ENCODE measurements around the gene RCAN2.

RCAN2 gene

GRCh38 chr6:46491201-46491627 is at the start of gene RCAN2:
TSS of gene RCAN2 (minus strand) at chr6:46491449.
- DNase-seq (ENCODE audit: low read depth in 2 of 2): peak in 1 of 2 donors; percentile 2

GRCh38 chr6:46539866-46540265 is 48.6 kb upstream of the RCAN2 start:
- no peak for DNase-seq (ENCODE audit: low read depth in 2 of 2)

GRCh38 chr6:46538800-46539480 is 47.7 kb upstream of the RCAN2 start:
- no peak for DNase-seq (ENCODE audit: low read depth in 2 of 2)

- no peak for DNase-seq (ENCODE audit: low read depth in 2 of 2)
These were observed 39.6 kb upstream of the RCAN2 start for GRCh38 chr6:46530896-46531295.

GRCh38 chr6:46528961-46529750 is 37.9 kb upstream of the RCAN2 start:
- DNase-seq (ENCODE audit: low read depth in 2 of 2): no peak

- DNase-seq (ENCODE audit: low read depth in 2 of 2): no peak
These were observed 35.4 kb upstream of the RCAN2 start for GRCh38 chr6:46526607-46527006.

GRCh38 chr6:46525583-46525982 is 34.3 kb upstream of the RCAN2 start:
- no peak for DNase-seq (ENCODE audit: low read depth in 2 of 2)

GRCh38 chr6:46521464-46521971 is 30.3 kb upstream of the RCAN2 start:
- no peak for DNase-seq (ENCODE audit: low read depth in 2 of 2)

GRCh38 chr6:46517202-46517601 is 26.0 kb upstream of the RCAN2 start:
- no peak for DNase-seq (ENCODE audit: low read depth in 2 of 2)

GRCh38 chr6:46513533-46513932 is 22.3 kb upstream of the RCAN2 start:
- DNase-seq (ENCODE audit: low read depth in 2 of 2): no peak

GRCh38 chr6:46511320-46511719 is 20.1 kb upstream of the RCAN2 start:
- no peak for DNase-seq (ENCODE audit: low read depth in 2 of 2)

GRCh38 chr6:46510651-46511050 is 19.4 kb upstream of the RCAN2 start:
- no peak for DNase-seq (ENCODE audit: low read depth in 2 of 2)

- no peak for DNase-seq (ENCODE audit: low read depth in 2 of 2)
These were observed 18.8 kb upstream of the RCAN2 start for GRCh38 chr6:46509981-46510510.

- DNase-seq (ENCODE audit: low read depth in 2 of 2): no peak
These were observed 17.8 kb upstream of the RCAN2 start for GRCh38 chr6:46509063-46509462.

GRCh38 chr6:46507426-46507825 is 16.2 kb upstream of the RCAN2 start:
- no peak for DNase-seq (ENCODE audit: low read depth in 2 of 2)

GRCh38 chr6:46505693-46506512 is 14.7 kb upstream of the RCAN2 start:
- DNase-seq (ENCODE audit: low read depth in 2 of 2): no peak

- no peak for DNase-seq (ENCODE audit: low read depth in 2 of 2)
These were observed 13.0 kb upstream of the RCAN2 start for GRCh38 chr6:46504242-46504641.

GRCh38 chr6:46502486-46503119 is 11.4 kb upstream of the RCAN2 start:
- no peak for DNase-seq (ENCODE audit: low read depth in 2 of 2)

GRCh38 chr6:46501136-46502089 is 10.2 kb upstream of the RCAN2 start:
- no peak for DNase-seq (ENCODE audit: low read depth in 2 of 2)

- DNase-seq (ENCODE audit: low read depth in 2 of 2): no peak
These were observed 9.1 kb upstream of the RCAN2 start for GRCh38 chr6:46500382-46500781.

Data from stimulated activated CD4-positive, alpha-beta T cell treated with anti-CD3 and anti-CD28 coated beads, Interleukin-1b, Interleukin-23, amount 100 ng/mL, for 4 hours (primary cell).